HCEC 1CT (cell line): ENCODE results near the gene ATP10A.

ENCODE experiments used
- DNase-seq: peaks from one replicate; pipeline ENCODE4 v3.0.0-alpha.2; 2017

Gene ATP10A

GRCh38 chr15:25694239-25694584 is 168.9 kb downstream of the ATP10A start:
- no peak for DNase-seq

DNA sequence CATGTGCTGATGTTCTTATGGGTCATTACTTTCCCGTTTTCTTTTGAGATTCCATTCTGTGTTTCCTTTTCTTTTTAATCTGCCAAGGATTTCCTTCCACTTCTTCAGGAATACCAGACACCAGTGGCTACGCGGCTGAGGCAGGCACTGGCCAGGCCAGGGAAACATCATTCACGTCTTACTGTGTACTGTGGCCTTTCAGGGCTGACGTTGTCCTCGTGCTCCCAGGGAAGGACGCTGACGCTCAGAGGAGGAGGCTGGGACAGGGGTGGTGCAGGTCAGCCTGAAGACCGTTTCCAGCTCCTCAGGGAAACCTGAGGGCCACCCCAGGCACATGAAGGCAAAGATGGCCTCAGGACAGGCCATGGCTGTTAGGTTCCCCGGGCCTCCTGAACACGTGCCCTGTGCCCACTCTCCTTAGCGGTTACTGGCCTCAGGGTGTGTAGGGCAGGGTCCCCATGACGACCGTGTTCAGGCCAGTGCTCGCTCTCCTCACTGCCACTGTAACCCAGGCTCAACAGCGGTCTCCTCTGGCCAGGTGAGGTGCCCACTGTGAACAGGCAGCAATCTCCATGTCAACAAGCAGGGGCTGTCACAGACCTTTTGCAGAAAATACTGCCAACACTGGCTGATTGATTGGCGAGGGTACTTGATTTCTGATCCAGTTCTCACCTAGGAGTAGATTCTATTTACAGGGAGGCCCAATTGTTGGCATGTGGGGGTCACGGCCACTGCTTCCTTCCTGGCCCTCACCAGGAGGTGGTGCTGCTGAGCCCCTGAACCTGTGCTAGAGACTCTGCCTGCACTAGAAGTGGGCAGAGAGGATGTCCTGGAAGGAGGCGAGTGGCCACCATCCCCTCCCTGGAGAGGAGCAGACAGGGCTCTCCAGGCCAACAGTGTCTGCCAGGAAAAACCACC is 169.5 kb downstream of the ATP10A start:
- DNase-seq = no peak

GRCh38 chr15:25691544-25692430 is 171.3 kb downstream of the ATP10A start:
- no peak for DNase-seq

GRCh38 chr15:25690673-25691543 is 172.2 kb downstream of the ATP10A start:
- peak; percentile 50 for DNase-seq

DNA sequence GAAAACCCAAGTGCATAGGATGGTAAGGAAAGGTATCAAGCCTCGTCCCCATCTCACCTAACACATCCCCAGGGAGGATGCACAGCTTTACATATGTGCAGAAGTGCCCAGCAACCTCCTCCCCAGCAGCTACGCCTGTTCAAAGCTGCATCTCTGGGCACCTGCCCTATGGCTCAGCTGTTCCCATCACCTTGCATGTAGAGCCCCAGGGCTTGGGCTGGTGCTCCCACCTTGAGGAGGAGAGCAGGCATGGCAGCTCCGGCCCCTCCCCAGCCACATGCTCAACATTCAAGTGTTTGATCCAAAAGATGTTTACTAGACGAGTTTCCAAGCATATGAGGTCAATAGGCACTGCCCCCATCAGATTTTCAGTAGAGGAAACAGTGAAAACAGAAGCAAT is 173.5 kb downstream of the ATP10A start:
- DNase-seq = no peak

GRCh38 chr15:25688166-25688565 is 175.0 kb downstream of the ATP10A start:
- no peak for DNase-seq

DNA sequence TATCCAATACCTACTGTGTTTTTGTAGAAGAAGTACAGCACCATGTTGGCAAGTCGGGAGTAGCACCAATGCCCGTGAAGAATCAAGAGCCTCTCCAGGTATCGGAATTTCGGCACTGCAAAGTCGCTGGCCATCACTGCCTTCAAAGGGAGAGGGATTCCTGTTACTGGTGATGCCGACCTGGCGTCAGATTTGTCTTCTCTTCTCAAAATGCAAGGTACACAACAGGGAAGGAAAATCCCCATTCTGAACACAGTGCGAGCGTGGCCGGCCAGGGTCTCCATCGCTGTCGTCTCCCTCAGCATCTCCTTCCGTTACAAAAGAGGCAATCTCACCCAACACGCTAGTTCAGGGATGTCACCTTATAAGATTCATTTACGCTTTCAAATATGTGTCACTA is 175.4 kb downstream of the ATP10A start:
- no peak for DNase-seq

GRCh38 chr15:25687276-25687675 is 175.9 kb downstream of the ATP10A start:
- DNase-seq = no peak

GRCh38 chr15:25686780-25687179 is 176.3 kb downstream of the ATP10A start:
- no peak for DNase-seq

DNA sequence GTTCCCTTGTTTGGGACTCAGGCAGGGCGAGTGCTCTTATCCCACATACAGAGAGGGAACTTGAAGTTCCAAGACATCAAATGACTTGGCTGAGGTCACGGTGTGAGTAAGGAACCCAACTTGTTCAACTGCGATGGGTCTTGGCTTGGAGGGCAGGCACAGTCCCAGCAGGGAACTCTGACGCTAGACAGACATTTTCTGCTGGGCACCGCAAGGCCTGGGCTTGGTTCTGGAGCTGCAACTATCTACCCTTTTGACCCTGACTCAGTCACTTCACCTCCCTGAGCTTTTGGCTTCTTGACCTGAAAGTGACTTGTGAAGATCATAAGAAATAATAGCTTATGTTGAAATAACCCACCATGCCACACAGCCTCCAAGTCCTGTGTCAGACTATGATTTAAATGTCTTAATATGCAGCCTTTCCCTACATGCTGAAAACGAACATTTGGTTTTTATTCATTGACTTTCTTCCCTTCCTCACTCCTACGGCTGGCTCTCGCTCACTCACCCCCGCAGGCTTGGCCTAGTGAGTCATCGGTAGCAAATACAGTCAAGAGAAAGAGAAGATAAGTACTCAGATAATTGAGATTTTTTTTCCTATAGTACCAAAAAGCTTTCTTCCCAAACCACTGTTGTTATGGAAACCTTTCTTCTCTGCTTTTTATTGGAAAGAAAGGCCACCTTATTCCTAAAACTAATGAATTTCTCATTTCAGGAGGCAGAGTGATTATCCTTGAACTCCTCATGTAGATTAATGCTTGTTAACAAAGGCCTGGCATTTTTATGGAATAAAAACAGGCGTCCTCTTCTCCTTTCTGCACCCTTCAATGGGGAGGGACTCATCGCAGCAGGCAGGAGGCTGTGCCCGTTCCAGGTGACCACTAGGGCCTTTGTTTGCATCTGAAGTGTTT is 178.4 kb downstream of the ATP10A start:
- no peak for DNase-seq

- DNase-seq = no peak
Measured at GRCh38 chr15:25683911-25684310, 179.2 kb downstream of the ATP10A start.

- DNase-seq = no peak
Measured at GRCh38 chr15:25683415-25683814, 179.7 kb downstream of the ATP10A start.

DNA sequence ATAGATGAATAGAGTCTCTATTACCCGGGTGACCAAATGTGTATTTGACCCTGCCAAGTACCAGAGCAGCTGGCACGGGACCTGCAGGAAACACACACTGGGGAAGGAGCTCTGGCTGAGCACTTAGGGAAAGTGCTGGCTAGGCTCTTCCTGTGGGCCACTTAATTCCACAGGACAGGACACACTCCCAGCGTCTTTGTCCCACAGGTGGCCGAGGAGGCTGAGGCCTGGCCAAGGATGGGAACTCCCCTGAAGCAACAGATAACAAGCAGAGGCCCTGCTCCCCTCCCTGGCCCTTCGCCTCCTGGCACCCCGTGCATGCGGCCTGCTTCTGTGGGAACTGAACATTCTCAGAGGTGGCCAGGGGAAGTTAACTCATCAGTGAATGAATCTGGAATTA is 180.8 kb downstream of the ATP10A start:
- no peak for DNase-seq

DNA sequence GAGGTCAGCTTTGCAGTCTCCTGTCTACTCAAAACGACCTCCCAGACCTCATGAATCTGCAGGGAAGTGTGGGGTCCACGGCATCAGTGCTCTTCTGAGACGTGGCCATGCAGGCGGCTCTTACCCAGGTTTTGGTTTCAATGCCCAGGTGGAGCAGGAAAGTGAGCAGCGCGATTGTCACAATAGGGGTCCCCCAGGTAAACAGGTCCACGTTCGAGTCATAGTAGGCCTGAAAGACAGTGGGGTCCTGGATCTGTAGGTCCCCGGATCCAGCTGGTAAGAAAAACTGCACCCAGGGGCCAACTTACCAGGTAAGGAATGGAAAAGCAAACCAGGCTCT is 182.5 kb downstream of the ATP10A start:
- DNase-seq = no peak

DNA sequence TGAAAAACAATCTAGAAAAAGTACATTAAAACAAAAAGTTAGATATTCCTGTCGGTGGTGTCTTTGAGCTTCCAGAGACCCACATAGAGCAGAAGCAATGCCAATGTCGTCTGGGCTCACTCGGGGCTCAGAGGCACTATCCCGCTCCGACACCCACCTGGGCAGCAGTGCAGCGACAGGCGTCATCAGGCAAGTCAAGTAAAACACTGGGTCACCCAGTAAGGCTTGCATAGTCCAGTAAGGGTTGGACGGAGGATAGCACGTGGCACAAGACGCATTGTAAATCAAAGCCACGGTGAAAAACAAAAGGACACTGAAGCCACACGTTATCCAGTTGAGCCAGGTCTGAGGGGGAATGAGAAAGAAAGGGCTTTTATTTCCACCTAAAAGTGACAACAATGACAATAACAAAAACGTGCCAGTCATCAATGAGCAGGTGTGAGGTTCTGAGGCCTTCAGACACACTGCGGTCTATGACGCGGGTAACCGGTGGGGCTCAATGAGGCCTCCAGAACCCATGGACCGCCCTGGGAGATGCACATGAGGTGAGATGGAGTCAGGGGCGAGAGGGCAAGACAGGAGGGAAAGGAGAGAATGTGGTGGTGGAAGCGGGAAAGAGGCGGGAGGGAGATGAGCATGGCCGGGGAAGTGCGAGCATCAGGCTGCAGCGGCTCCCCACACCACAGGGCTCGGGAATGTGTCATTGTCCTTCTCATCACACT is 183.0 kb downstream of the ATP10A start:
- no peak for DNase-seq

- DNase-seq = no peak
Measured at GRCh38 chr15:25679492-25679891, 183.6 kb downstream of the ATP10A start.

GRCh38 chr15:25678500-25678855 is 184.6 kb downstream of the ATP10A start:
- no peak for DNase-seq

- DNase-seq = no peak
Measured at GRCh38 chr15:25677719-25678499, 185.2 kb downstream of the ATP10A start.

GRCh38 chr15:25676070-25676469 is 187.1 kb downstream of the ATP10A start:
- DNase-seq = no peak

DNA sequence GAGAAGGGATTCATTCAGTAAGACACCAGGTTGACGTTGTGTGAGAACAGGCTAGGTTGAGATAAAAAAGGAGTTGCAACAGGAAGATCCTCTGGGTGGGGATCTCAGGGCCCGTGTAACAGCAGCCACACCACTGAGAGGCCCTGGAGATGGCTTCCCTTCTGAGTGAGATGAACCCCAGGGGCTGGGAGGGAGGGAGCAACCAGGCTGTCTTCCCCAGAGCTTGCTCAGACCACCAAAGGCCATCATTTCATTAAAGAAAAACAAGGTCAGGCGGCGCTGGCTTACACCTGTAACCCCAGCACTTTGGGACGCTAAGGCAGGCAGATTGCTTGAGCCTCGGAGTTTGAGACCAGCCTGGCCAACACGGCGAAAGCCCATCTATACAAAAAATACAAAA is 187.7 kb downstream of the ATP10A start:
- no peak for DNase-seq

GRCh38 chr15:25674913-25675312 is 188.2 kb downstream of the ATP10A start:
- no peak for DNase-seq
